Nucleus accumbens (tissue), 56 donors: ENCODE measurements around the gene CFB.
"Not testable (repeated sequence)": the region's sequence is repeated elsewhere in the genome, so short reads cannot be mapped to it uniquely, and the experiment has no call there.

Experiments used
- DNase-seq, 56 donors: peaks; one replicate each; lab custom pipeline; 2025; lab: John Stamatoyannopoulos, UW

Gene CFB

DNA sequence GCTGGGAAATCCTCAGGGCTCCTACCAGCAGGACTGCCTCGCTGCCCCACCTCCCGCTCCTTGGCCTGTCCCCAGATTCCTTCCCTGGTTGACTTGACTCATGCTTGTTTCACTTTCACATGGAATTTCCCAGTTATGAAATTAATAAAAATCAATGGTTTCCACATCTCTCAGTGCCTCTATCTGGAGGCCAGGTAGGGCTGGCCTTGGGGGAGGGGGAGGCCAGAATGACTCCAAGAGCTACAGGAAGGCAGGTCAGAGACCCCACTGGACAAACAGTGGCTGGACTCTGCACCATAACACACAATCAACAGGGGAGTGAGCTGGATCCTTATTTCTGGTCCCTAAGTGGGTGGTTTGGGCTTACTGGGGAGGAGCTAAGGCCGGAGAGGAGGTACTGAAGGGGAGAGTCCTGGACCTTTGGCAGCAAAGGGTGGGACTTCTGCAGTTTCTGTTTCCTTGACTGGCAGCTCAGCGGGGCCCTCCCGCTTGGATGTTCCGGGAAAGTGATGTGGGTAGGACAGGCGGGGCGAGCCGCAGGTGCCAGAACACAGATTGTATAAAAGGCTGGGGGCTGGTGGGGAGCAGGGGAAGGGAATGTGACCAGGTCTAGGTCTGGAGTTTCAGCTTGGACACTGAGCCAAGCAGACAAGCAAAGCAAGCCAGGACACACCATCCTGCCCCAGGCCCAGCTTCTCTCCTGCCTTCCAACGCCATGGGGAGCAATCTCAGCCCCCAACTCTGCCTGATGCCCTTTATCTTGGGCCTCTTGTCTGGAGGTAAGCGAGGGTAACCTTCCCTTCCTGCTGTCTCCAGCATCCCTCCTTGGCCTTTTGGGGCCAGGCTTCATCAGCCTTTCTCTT, at the start of gene CFB:
TSS of gene CFB (plus strand) at position 589 of the 863 bp plus-strand sequence. CDS start at position 716, 127 bp downstream.
- peak in 2 of 56 donors; percentile 5 to 10 for DNase-seq

DNA sequence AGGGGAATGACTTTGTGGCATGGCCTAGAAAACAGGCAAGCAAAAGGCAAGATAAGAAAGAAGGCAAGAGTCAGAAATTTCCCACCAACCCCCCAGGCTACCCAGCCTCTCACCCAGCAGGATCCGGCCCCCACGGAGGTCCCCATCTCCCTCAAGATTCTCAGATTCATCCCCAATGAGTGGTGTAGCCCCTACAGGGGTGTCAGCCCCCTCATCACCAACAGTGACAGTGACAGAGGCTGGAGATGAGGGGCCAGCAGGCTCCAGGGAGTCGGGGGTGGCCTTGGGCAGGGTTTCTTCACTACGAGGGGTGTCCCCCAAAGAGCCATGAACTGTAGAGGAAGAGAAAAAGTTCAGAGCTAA, 49.4 kb upstream of the CFB start:
- DNase-seq = no peak

DNA sequence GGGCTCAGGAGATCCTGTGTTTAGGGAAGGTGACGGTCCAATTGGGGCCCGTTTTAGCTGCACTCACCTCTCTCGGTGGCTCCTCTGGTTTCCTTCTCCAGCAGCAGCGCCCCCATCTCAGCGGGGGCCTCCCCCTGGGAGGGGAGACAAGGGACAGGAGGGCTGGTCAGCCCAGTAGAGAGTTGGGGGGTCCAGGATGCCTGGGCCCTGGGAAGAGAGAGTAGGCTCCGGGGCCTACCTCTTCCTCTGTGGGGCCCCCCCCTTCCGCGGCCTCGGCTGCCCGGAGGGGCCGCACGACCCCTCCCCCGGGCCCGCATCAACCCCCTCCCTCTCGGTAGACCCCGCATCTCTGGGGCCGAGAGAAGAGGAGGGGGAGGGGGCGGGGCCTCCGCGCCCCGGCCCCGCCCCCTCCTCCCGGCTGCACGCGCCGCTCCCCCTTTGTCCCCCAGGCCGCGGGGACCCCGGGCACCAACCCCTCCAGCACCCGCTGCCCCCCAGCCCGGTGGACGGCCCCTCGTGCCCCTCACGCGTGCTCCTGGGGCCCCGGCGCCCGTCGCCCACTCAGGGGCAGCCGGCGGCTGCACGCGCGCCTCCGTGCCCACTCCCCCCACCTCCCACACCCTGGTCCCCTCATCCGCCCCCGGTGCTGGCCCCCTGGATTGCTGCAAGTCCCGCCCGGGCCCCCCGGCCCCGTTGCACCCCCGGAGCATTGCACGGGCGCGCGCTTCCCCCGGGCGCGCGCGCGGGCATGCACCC, 48.9 kb upstream of the CFB start:
- DNase-seq = peak in 2 of 56 donors; percentile 18 to 51

DNA sequence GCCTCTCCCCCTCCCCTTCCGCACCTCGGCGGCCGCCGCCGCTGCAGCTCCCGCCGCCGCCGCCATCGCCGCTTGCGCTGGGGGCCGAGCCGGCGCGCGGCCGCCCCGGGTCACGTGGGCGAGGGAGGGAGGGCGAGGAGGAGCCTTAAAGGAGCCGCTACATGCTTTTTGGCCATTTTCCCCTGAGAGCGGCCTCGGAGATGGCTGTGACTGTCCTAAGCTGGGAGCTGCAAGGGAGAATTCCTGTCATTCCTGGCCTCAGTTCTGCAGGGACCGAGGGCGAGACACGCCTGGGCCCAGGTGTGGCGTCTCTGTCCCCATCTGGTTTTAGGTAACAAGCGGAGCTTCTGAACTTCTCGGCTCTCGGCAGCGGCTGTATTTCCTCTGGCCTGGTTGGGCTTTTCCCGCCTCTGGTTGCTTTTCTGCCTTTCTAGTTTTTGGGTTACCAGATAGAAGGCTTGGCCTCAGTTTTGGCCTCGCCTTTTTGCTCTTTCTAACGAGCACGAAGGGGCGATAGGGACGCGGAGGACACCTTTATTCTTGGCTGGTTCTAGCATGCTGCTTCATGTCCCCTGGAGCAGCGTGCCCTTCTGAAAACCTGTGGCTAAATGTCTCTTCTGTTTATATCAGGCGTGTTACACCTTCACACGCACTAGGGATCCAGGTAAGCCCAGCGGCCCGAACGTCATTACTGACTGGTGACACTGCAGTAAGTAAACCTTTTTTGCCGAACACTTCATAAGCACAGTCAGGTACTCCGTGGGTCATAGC, 48.1 kb upstream of the CFB start, which contains the start of gene EHMT2:
TSS of gene EHMT2 (minus strand) at position 87 of the 771 bp plus-strand sequence. CDS start at position 66, 21 bp downstream.
- DNase-seq = peak; percentile 38 to 93 (median 84)

DNA sequence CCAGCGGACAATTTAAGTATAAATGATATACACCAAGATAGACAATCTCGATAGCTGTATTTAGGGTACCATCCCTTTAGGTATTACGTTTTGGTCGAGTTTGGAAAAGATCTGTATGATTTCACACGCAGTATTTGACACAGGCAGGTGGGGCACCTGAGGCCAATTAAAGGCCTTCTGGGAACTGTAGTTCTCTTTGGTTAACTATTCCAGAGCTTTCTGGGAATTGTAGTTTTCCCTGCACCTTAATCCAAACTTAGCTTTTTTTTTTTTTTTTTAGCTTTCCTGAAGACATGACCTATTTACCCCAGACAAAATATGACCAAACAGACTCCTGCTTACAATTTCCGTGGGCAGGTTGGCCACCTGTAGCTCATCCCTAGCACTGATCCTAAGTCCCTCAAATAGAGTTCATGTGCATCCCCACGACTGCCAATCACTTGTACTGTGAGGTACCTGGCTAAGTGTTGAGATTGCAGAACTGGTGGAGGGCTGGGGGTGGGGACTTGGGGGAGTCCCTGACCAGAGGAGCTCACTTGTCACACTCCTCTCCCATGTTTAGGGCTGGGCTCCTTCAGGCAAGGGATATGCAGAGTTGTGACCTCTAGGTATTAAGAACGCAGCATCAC, 47.4 kb upstream of the CFB start:
- peak in 14 of 56 donors; percentile 13 to 52 (median 36) for DNase-seq

DNA sequence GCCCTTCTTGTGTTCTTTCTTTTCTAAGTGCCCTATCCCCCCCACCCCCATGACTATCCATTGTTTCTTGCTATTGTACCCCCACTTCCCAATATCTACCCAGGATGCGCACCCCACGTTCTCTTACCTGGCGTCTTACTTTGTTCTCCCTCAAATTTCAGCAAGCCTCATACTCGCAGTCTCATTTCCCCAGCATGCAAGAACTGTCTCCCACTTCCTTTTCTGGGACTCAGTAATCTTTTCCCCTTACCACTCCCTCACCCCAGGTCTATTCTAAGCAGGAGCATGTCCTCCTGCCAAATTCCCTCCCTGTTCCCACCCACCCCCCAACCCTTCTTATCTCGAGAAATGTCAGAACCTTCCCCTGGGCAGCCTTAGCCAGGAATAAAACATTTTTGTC, 46.7 kb upstream of the CFB start:
- no peak for DNase-seq

DNA sequence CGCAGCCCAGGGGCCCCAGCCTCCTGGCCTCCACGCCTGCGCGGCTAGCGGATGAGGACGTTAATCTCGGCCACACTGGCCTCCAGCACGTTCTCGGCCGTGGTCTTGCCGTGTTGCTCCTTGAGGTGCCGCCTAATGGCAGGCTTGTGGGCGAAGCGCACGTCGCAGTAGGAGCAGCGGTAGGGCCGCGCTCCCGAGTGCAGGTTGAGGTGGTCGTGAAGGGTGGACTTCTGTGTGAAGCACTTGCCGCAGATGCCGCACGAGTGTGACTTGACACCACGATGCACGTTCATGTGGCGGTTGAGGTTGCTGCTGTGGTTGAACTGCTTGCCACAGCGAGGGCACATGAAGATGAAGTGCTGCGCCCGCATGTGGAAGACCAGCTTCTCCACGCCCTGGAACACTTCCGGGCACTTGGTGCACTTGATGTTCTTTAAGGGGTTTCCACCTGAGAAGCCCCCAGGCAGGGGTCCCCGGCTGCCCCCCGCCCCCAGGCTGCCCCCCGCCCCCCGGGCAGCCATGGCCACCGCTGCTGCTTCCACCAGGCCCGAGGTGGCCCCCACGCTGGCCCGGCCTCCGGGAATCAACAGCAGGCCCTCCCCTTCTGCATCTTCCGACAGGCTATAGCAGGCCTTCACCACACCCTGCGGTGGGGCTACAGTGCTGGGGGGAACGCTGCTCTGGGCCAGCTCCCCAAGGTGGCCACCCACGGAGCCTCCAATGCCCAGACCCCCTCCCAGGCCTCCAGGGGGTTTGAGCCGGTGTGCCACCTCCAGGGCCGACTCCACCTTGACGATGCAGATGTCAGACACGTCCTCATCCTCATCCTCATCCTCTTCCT, 45.8 kb upstream of the CFB start:
- no peak for DNase-seq

DNA sequence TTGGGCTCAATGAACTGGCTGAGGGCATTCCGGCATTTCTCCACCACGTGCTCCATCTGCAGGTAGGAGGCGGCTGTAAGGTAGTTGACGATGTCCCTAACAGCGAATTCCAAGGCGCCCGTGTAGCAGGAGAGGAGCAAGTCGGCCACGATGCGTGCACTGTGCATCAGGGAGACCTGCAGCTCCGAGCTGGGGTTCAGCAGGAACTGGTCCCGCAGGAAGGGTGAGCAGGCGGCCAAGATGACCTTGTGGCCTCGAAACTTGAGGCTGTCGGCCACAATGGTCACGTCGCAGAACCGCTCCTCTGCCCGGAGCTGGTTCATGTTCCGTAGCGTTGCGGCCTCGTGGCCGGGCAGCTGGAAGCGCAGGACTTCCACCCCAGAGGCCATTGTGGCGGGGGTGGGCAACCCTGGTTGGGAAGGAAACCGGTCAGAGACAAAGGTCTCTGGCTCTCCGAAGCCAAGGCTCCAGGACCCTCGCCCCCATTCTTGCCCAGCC, 44.9 kb upstream of the CFB start:
- DNase-seq = peak in 17 of 56 donors; percentile 22 to 60 (median 49)

DNA sequence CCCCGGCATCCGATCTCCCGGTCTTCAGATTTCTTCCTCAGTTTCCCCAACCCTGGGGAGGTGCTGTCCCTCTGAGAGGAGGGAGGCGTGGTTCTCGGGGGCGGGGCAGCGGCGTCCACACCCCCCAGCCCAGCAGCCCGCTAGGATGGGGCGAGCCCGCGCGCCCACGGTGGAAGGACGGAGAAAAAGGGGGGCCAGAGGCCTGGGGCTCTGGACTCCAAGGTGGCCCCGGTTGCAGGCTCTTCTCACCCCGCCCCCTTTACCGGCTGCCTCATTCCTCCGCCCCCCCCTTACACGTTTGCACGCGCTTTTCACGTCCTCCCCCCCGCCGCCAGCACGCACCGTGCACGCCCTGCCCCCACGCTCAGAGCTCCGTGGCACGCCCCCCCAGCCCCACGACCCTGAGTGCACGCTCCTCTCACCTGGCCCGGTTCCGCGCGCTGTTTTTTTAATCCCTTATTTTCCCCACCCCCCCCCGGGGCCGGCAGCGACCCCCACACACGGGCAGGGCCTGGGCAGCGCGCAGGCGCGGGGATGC, 44.4 kb upstream of the CFB start:
- DNase-seq = peak in 42 of 56 donors; percentile 31 to 87 (median 71)

DNA sequence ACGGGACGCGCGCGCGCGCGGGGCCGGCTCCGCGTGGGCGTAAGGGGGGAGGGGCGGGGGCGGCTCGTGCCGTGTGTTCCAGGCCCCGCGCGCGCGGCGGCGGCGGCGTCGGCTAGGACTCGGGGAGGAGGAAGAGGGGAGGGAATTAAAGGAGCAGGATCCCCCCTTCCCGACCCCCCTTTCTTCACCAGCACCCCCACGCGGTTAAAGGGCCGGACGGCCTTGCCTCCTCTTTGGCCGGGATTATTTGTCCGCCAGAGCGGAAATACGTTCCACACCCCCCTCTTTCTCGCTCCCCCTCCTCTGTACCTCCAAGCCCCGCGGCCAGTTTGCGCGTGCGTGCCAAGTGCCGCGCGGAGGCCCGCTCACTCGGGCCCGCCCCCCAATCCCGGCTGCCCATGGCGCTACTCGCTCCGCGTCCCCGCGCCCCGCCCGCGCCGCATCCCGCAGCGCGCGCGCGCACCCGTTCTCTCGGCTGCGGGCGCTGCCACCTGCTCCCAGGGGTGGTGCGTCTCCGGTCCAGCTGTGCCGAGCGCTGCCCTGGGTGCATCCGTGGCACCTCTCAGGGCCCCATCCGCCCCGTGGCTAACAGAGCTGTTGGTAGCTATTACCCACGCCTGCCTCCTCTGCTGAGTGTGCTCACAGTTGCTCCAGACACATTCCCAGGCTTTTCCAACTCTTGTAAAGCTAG, 43.8 kb upstream of the CFB start, which contains the start of gene ZBTB12:
TSS of gene ZBTB12 (minus strand) at position 134 of the 691 bp plus-strand sequence. CDS start 781 bp downstream, outside the sequence.
- DNase-seq = peak in 55 of 56 donors; percentile 62 to 97 (median 93)

DNA sequence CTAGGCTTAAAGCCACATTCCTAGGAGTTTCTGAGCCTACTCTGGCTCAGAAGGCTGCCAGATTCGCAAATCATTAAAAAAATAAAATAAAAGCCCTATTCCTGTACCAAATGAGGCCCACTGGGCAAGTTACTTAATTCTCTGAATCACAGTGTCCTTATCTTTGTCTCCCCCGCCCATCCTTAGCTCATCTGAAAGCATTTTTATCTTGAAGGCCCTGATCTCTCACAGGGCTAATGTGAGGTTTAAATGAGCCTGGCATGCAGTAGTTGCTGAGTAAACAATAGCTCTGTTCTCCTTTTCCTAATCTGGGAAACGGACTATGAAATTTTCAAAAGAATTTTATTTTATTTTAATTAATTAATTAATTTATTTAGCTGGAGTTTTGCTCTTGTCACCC, 41.9 kb upstream of the CFB start:
- no peak for DNase-seq

DNA sequence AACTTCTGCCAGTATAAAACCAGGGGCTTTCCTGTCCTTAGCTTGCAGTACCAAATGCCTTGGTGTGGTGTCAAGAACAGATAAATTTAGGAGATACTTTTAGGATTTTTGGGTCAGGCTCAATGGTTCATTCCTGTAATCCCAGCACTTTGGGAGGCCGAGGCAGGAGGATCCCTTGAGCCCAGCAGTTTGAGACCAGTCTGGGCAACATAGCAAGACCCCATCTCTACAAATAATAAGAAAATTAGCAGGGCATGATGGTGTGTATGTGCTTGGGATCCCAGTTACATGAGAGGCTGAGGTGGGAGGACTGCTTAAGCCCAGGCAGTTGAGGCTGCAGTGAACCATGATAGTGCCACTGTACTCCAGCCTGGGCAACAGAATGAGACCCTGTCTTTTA, 40.9 kb upstream of the CFB start:
- DNase-seq = no peak

DNA sequence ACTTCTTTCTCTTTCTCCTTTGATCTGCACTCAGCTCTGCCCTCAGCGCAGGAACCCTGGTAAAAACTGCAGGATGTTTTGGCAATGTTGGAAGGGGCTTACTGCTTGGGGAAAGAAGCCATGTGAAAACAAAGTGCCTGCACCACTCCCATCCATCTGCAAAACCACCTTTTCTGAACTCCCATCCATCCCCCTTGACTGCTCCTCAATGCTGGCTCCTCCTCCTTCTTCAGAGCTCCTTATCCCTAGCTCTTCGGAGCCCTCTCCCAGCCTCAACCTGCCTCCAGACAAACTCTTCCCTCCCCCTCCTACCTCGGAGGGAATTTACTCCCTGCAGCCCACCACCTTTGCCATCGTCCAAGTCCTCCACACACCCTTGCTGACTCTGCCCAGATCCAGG, 39.8 kb upstream of the CFB start:
- no peak for DNase-seq

DNA sequence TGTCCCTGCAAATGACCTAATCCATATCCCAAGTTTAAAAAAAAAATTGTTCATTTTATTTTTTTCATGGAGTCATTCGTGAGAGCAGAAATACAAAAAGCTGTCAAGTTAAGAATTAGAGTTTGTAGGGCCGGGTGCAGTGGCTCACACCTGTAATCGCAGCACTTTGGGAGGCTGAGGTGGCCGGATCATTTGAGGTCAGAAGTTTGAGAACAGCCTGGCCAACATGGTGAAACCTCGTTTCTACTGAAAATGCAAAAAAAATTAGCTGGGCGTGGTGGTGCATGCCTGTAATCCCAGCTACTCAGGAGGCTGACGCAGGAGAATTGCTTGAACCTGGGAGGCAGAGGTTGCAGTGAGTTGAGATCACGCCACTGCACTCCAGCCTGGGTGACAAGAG, 39.2 kb upstream of the CFB start:
- not testable (repeated sequence) for DNase-seq

DNA sequence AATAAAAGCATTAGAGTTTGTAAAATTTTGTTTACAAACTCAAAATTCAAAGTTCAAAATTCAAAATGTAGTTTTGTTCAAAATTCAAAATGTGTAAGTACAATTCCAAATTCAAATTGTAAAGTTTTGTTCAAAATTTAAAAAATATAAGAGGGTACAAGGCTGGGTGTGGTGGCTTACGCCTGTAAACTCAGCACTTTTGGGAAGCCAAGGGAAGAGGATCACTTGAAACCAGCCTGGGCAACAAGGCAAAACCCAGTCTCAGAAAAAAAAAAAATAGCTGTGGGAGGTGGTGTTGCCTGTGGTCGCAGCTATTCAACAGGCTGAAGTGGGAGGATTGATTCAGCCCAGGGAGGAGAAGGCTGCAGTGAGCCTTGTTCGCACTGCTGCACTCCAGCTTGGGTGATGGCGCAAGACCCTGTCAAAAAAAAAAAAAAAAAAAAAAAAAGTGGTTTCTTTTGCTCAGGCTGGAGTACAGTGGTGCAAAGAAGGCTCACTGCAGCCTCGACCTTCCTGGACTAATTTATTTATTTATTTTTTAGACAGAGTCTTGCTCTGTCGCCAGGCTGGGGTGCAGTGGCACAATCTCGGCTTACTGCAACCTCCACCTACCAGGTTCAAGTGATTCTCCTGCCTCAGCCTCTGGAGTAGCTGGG, 38.6 kb upstream of the CFB start:
- DNase-seq = no peak

DNA sequence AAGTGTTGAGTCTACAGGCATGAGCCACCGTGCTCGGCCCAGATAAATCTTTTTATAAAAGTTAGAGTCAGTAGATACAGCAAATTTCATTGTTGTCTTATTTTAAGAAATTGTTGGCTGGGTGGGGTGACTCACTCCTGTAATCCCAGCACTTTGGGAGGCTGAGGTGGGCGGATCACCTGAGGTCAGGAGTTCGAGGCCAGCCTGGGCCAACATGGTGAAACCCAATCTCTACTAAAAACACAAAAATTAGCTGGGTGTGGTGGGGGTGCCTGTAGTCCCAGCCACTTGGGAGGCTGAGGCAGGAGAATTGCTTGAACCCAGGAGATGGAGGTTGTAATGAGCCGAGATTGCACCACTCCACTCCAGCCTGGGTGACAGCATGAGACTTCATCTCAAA, 37.6 kb upstream of the CFB start:
- DNase-seq = not testable (repeated sequence)

DNA sequence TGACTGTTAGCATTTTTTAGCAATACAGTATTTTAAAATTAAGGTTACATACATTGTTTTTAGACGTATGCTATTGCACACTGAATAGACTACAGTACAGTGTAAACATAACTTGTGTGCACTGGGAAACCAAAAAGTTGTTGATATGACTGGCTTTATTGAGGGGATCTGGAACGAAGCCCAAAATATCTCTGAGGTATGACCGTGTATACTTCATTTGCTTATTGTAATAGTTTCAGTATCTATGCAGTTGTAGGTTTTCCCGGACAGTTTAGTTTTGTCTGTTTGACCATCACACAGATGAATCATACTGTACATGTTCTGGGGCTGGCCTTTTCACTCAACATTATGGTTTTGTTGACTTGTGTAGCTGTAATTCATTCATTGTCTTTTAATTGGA, 37.1 kb upstream of the CFB start:
- no peak for DNase-seq

DNA sequence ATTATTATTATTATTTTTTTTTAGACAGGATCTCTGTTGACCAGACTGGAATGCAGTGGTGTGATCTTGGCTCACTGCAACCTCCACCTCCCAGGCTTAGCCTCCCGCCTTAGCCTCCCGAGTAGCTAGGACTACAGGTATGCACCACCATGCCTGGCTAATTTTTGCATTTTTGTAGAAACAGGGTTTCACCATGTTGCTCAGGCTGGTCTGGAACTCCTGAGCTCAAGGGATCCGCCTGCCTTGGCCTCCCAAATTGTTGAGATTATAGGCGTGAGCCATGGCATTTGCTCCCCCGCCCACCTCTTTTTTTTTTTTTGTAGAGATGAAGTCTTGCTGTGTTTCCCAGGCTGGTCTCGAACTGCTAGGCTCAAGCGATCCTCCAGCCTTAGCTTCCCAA, 36.6 kb upstream of the CFB start:
- not testable (repeated sequence) for DNase-seq
